HCT116 (cell line): ENCODE measurements around the gene PARVG.

Experiments used
- CEBPB ChIP-seq: IDR thresholded peaks from 2 replicates; pipeline ENCODE4 v1.6.1; 2012; ENCODE audit warnings: low read depth
- EZH2 ChIP-seq: fragments of 200-600 bp; sonication (generic); IDR thresholded peaks from 2 replicates; pipeline ENCODE4 v1.6.1; 2017; ENCODE audit warnings: antibody characterized with exemption, mixed run types
- FOSL1 ChIP-seq: IDR thresholded peaks from 2 replicates; pipeline ENCODE4 v1.6.1; 2012; ENCODE audit warnings: low read depth
- POLR2A ChIP-seq: IDR thresholded peaks from 2 replicates; pipeline ENCODE4 v1.7.0; 2011; ENCODE audit warnings: borderline replicate concordance; ENCODE audit not compliant: insufficient read depth, insufficient read length; ENCODE audit errors: extremely low read depth
- SIN3A ChIP-seq: IDR thresholded peaks from 2 replicates; pipeline ENCODE4 v1.6.1; 2012; ENCODE audit warnings: low read depth
- YY1 ChIP-seq: IDR thresholded peaks from 2 replicates; pipeline ENCODE4 v1.6.1; 2011; ENCODE audit warnings: low read length, low read depth, moderate library complexity, mild to moderate bottlenecking; ENCODE audit not compliant: insufficient replicate concordance; ENCODE audit errors: extremely low read depth
- ZNF274 ChIP-seq: fragments of 200-500 bp; sonication (Bioruptor generic); IDR thresholded peaks from 2 replicates; pipeline ENCODE4 v1.6.1; 2014; ENCODE audit warnings: mild to moderate bottlenecking, low read depth, low read length, inconsistent platforms
- TF ChIP-seq, protein P1 (sequence below), 3 experiments: fragments of 200-600 bp in 1 of 3; sonication (generic) in 1 of 3; IDR thresholded peaks in 2 of 3; conservative IDR thresholded peaks in 1 of 3; 2 replicates each; pipeline ENCODE4 v1.5.1; 2012 to 2017; ENCODE audit warnings: low read depth in 2 of 3, low read length in 2 of 3, antibody characterized with exemption in 1 of 3, borderline replicate concordance in 1 of 3, control low read depth in 1 of 3, mild to moderate bottlenecking in 1 of 3, mixed read lengths in 1 of 3, mixed run types in 1 of 3, moderate library complexity in 1 of 3; ENCODE audit not compliant: insufficient read depth in 1 of 3
- TF ChIP-seq, protein P2 (sequence below): IDR thresholded peaks from 2 replicates; pipeline ENCODE4 v1.6.1; 2011; ENCODE audit warnings: mild to moderate bottlenecking, low read length, moderate library complexity; ENCODE audit not compliant: insufficient replicate concordance; ENCODE audit errors: extremely low read depth
- TF ChIP-seq, protein P3 (sequence below): IDR thresholded peaks from 2 replicates; pipeline ENCODE4 v1.6.1; 2012; ENCODE audit warnings: low read depth

DNA sequence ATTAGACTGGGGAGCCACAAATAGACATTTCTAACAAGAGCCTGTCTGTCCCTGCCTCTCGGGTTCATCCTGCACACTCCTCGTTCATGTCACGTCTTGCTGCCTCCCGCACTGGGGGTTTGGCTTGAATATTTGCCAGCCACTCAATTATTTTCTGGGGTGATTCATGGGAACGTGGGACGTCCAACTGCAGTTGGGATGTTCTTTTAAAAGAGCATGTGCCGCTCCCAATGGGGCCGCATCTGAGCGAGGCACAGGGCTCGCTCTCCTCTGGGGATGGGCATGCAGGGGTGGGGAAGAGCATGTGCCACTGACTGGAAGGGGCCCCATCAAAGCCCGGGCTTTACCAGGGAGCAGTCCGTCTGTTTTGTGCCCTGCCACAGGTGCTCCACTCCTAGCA is 43.4 kb downstream of the PARVG start:
- TF ChIP-seq, protein P1, sequence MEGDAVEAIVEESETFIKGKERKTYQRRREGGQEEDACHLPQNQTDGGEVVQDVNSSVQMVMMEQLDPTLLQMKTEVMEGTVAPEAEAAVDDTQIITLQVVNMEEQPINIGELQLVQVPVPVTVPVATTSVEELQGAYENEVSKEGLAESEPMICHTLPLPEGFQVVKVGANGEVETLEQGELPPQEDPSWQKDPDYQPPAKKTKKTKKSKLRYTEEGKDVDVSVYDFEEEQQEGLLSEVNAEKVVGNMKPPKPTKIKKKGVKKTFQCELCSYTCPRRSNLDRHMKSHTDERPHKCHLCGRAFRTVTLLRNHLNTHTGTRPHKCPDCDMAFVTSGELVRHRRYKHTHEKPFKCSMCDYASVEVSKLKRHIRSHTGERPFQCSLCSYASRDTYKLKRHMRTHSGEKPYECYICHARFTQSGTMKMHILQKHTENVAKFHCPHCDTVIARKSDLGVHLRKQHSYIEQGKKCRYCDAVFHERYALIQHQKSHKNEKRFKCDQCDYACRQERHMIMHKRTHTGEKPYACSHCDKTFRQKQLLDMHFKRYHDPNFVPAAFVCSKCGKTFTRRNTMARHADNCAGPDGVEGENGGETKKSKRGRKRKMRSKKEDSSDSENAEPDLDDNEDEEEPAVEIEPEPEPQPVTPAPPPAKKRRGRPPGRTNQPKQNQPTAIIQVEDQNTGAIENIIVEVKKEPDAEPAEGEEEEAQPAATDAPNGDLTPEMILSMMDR (IDR thresholded peaks at IDR 0.05 in 2 of 3, conservative IDR thresholded peaks at IDR 0.05 in 1 of 3; ENCODE audit: borderline replicate concordance in 1 of 3, insufficient read depth in 1 of 3, low read depth in 2 of 3, low read length in 2 of 3), result no peak
- TF ChIP-seq POLR2A (no peak), CEBPB (no peak), ZNF274 (no peak), SIN3A (no peak), FOSL1 (no peak), YY1 (no peak), EZH2 (no peak)
- TF ChIP-seq, protein P2, sequence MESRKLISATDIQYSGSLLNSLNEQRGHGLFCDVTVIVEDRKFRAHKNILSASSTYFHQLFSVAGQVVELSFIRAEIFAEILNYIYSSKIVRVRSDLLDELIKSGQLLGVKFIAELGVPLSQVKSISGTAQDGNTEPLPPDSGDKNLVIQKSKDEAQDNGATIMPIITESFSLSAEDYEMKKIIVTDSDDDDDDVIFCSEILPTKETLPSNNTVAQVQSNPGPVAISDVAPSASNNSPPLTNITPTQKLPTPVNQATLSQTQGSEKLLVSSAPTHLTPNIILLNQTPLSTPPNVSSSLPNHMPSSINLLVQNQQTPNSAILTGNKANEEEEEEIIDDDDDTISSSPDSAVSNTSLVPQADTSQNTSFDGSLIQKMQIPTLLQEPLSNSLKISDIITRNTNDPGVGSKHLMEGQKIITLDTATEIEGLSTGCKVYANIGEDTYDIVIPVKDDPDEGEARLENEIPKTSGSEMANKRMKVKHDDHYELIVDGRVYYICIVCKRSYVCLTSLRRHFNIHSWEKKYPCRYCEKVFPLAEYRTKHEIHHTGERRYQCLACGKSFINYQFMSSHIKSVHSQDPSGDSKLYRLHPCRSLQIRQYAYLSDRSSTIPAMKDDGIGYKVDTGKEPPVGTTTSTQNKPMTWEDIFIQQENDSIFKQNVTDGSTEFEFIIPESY, result no peak
- TF ChIP-seq, protein P3, sequence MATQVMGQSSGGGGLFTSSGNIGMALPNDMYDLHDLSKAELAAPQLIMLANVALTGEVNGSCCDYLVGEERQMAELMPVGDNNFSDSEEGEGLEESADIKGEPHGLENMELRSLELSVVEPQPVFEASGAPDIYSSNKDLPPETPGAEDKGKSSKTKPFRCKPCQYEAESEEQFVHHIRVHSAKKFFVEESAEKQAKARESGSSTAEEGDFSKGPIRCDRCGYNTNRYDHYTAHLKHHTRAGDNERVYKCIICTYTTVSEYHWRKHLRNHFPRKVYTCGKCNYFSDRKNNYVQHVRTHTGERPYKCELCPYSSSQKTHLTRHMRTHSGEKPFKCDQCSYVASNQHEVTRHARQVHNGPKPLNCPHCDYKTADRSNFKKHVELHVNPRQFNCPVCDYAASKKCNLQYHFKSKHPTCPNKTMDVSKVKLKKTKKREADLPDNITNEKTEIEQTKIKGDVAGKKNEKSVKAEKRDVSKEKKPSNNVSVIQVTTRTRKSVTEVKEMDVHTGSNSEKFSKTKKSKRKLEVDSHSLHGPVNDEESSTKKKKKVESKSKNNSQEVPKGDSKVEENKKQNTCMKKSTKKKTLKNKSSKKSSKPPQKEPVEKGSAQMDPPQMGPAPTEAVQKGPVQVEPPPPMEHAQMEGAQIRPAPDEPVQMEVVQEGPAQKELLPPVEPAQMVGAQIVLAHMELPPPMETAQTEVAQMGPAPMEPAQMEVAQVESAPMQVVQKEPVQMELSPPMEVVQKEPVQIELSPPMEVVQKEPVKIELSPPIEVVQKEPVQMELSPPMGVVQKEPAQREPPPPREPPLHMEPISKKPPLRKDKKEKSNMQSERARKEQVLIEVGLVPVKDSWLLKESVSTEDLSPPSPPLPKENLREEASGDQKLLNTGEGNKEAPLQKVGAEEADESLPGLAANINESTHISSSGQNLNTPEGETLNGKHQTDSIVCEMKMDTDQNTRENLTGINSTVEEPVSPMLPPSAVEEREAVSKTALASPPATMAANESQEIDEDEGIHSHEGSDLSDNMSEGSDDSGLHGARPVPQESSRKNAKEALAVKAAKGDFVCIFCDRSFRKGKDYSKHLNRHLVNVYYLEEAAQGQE, result no peak
